Measurements from ENCODE around the gene PSMC2.

GRCh38 chr7:103398483-103399127, 51.2 kb downstream of the PSMC2 start:
- TF ChIP-seq CTCF (IDR thresholded peaks at IDR 0.05) (no peak), TCF7L2 (IDR thresholded peaks at IDR 0.05; ENCODE audit: low read depth, low read length) (no peak), POLR2AphosphoS5 (IDR thresholded peaks at IDR 0.05; ENCODE audit: low read depth, low read length) (no peak), REST (IDR thresholded peaks at IDR 0.05; ENCODE audit: insufficient read depth in 1 of 2, low read depth in 2 of 2, low read length in 1 of 2) (no peak), SIN3A (IDR thresholded peaks at IDR 0.05; ENCODE audit: borderline replicate concordance, insufficient read depth, low read depth, low read length) (no peak)
